HG03460 (cell line): Measurements from ENCODE around the gene LRRC7.

Experiments
- ATAC-seq: cut with Tn5 transposase; IDR thresholded peaks from one replicate; pipeline ENCODE4 v1.9.1; 2021; ENCODE audit not compliant: unreplicated experiment

Gene LRRC7

DNA sequence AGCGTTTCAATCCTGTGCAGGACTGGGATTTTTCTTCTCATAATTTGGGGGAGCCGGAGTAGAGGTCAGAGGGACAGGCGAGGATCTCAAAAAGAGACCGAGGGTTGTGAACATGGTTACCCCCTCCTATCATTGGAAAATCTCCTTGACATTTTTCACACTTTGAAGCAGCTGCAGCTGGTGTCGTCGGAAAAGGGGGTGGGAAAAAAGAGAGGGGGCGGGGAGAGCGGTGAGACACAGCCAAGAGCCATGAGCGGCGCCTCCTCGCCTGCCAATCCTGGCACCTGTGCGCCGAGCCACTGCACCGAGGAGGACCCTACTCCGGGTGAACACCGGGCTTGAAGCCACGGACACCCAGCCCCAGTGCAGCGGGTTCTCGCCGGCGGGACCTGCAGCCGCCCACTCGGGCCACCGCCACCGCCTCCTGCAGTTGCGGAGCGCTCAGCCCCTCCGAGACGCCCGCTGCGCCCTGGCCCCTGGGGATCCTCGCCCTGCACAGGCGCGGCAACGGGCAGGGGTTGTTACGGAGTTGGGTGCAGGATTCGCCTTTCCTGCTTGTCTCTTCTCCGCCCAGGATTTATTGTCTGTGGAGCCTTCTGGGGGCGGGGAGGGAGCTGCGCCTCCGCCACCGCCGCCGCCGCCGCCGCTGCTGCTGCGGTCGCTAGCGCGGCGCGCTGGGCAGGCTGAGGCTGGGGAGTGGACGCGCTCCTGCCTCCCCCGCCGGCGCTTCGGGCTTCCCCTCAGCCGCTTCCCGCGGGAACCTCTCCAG lies at the start of gene LRRC7:
TSS of gene LRRC7 (plus strand) at position 271 of the 769 bp plus-strand sequence. CDS start 718 bp downstream, outside the sequence.
- ATAC-seq = no peak

DNA sequence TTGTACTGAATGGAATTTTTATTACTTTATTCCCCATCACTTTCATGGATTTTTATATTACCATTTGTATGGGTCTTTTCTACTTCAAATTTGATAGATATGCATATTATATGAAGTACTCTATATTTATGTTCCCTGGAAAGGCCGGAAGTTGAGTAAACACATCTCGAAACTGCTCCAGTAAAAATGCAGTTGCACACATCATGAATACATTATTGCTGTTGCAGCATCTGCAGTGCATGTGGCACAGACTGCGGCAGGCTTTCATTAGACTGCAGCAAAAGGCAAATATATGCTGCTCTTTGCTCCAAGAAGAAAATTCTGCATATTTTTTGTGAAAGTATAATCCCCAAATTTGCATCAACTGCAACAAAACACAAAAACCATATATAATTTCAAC lies 48.7 kb upstream of the LRRC7 start:
- ATAC-seq = no peak

DNA sequence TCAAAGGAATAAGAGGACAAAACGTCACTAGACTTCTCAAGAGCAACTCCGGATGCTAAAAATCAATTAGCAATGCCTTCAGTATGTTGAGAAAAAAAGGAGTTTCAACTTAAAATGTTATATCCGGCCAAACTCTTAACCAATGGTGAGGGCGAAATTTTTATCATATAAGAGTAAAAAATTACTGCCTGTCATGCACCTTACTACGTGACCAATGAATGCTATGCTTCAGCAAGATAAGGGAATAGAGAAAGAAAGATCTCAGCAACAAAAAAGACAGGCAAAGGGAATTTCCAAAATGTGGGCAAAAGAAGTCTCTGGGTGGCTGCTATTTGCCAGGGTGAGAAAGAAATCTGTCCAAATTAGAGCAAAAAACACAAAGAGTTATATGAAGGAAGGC lies 47.4 kb upstream of the LRRC7 start:
- ATAC-seq = no peak

DNA sequence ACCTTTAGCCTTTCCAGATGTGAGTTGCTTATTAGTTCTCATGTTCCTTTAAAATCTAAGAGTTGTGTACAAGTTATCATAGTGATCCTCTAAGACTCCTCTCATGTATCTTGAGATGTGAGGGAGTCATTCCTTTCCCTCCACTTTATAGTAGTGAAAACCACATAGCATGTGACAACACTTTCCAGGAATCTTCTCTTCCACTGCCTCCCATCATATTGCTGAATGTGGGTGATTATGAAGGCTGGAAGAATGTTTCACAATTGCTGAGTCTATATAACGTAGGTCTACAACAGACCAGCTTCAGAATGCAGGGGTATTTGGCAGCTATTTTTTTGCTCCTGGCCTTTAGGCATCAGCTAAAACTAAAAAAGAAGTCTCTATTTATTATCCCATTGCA lies 44.7 kb upstream of the LRRC7 start:
- no peak for ATAC-seq

DNA sequence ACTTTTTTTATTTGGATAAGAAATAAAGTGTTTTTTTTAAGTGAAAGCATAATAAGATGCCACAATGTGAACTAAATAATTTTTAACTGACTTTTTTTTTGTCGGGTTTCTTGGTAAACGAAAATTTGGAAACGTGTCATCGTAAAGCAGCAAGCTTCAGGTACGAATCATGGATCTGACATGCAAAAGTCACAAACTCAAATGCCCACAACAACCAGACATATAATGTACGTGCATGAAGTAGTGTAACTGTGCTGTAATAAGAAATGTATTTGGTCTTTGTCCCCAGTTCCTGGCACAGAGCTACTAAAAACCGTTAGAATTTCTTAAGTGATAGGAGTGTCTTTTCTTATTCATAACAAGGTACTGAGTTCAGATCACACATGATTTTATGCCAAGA lies 44.3 kb upstream of the LRRC7 start:
- no peak for ATAC-seq

DNA sequence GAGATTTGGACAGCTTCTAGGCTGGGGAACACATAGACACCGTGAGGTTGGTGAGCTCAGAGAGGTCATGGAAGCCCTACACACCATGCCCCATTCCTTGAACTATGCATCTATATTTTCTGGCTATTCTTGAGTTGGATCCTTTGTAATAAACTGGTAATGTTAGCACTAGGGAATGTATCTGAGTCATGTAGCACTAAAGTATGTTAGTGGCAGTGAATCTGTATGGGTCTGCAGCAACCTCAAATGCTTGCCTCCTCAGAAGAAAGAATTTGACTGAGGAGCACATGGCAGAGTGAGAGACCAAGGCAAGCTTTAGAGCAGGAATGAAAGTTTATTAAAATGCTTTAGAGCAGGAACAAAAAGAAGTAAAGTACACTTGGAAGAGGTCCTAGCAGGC lies 43.7 kb upstream of the LRRC7 start:
- ATAC-seq = no peak

DNA sequence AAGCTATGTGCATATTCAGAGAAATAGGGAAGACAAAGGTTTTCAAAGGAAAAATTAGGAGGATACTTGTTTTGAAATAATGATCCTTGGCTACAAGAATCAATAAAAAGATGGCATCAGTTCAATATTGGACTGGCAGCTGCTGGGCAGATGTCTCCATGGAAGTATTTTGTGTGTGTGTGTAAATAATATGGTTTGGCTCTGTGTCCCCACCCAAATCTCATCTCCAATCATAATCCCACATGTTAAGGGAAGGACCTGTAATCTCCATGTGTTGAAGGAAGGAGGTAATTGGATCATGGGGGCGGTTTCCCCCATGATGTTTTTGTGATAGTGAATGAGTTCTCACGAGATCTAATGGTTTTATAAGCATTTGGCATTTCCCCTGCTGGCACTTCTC lies 40.4 kb upstream of the LRRC7 start:
- no peak for ATAC-seq

DNA sequence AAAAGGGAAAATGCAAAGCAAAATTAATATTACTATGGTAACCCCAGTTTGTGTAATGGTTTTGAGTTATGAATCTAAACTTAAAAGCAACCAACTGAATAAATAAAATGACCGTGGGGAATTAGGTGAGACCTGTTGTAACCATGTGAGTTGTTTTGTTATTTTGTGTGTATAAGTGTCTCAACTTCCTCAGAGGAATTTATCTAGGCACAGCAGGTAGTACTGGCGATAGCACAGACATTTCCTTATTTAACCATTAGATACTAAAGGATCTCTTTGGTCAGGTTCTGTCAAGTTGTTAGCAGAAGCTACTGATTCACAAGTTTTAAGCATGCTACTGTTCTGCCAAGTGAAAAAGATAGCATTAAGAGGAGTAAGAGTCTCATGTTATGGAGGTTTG lies 39.3 kb upstream of the LRRC7 start:
- ATAC-seq = no peak

DNA sequence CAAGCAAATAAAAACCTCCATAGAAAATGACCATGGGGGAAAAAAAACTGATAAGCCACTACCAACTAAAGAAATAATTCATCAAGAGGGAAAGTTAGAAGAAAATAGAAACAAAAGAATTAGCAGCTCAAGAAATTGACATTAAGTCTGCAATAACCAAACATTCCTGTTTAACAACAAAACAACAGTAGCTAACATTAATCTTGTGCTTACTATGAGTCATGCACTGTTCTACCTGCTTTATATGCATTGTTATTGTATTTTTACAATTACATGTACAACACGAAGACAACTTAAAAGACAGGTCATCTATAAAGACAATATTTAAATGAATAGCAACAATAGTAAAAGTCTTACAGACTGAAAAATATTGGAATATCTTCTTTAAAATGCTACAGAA lies 34.4 kb upstream of the LRRC7 start:
- no peak for ATAC-seq

DNA sequence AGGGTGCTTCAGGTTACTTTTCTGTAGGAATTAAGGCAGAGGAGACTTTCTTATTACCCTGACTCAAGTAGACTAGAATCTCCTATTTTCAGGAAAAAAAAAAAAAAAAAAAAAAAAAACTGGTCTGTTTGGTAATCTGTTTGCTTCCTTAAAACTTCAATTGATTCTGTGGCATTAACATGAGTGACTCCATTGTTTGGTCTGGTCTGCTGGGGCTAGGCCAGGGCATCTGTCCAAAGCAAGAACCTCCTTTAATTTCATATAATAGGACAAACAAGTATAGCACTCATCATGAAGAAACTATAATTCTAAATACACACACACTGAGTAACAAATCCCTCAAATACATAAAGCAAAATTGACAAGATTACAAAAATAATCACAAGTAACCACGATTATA lies 32.9 kb upstream of the LRRC7 start:
- ATAC-seq = no peak

DNA sequence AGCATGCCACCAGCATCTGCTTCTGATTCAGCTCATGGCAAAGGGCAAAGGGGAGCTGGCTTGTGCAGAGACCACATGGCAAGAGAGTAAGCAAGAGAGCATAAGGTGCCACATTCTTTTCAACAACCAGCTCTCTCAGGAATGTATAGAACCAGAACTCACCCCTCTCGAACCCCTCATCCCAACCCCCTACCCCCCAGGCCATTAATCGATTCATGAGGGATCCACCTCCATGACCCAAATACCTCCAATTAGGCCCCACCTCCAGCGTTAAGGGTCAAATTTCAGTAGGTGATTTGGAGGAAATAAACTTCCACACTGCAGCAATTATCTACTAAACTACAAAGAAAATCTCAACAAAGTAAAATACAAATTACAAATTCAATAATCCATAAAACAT lies 32.2 kb upstream of the LRRC7 start:
- ATAC-seq = no peak

DNA sequence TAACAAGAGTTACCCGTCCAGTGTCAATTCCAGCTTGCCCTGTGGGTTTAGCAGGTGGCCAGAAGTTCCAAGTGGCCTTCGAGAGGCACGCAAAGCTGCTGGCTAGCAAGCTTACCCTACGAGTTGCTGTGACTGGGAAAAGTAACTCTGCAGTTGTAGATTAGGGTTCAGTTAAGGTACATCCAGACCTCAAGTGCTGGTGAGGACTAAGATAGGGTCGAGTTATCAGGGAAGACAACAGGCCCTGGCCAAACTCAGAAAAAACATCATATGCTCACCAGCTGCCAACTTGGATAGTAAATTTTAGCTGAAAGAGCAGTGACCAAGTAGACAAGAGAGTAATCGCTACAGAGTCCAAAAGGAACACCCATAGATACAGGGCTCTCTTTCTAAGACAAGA lies 27.7 kb upstream of the LRRC7 start:
- ATAC-seq = no peak

DNA sequence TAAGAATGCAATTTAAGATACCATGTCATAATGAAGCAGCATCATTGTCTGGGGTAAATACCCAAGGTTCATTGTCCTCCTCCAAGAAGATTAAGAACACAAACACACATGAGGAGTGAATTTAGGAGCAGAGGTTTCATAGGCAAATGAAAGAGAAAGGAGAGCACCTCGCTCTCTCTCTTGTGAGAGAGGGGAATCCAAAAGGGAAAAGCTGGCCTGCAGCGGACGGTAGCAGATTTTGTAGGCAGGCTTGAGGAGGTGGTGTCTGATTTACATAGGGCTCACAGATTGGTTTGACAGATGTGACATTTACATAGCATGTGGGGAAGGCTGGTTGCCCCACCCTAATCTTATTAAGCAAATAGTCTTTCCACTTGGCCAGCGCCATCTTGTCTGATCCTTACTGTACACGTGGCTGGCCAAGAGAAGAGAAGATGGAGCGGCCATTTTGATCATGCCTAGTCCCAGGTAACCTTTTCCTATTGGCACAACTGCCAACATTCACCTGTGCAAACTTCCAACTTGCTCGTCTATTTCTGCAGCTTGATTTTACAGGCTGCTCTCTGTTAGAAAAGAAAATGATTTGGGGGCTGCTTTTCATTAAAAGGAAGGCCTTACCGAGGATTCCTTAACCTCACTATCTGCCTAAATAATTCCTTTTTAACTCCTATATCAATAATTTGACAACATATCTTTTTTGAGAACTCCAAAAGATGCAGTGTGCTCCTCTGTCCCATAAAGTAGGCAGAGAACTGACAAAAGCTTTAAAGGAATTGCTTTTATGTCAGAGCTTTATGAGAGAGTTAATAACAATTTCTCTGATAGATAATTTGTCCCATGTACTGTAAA lies 16.0 kb upstream of the LRRC7 start:
- ATAC-seq = no peak

DNA sequence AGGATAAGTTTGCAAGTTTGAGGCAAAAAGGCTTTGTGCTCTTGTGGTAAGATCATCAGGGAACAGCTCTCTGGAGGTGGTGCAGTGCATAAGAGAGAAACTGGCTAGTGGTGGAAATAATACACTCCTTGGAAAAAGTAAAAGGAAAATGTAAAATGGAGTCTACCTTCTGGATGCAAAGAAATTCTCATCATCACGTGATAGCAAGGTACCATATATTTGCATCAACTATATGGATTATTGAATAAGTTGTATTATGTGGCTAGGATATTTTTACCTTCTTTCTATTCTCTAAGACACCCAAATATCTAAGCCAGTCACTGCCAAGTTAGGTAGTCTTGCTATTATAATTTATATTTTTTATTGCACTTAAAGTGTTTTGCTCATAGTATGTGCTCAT lies 14.0 kb upstream of the LRRC7 start:
- no peak for ATAC-seq

DNA sequence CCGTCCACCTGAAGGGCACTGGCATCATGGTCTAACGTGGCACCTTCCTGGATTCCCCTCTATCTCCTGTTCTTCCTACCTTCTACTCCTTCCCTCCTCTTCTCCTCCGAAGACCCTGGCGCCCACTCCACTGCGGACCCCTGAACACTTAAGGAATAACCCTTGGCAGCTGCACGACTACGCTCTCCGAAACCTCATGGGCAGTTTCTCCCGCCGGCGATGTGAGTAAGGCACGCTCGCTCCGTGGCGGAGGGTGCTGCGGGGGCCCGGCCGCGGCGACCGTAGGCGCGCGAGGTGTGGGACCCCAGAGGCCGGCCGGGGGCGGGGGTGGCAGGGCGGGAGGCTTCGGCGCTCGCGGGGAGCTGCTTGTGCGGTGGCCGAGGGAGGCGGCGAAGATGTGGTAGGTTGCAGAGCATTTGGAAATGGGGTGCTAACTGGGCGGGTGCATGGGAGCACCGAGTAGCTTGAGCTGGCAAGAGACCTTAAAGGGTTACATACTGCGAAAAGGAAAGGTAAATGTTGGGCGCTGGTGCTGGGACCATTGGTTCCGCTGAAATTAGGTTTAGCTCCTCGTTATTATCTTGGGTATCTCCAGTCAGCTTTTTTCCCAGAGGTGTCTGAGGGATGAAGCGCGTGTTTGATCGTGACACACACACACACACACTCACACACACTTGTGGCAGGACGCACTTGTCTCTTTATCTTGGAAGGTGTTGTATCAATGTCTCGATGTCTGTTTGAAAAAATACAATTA lies 876 bp downstream of the LRRC7 start:
- ATAC-seq = no peak

DNA sequence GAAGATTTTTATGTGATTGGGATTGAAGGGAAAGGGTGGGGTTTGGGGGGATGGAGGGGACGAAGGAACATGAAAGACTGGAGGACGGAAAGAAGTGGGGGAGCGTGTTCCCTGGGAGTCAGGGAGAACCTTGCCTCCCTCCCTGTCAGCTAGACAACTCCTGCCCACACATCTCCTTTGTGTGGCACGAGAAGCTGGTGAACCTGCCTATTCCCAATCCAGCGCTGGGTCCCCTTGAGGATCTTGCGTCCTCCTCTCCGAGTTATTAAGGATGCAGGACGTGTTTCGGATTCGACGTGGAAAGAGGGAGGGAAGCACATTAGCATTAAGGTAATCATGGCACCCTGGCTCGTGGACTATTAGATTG lies 1.4 kb downstream of the LRRC7 start:
- no peak for ATAC-seq

DNA sequence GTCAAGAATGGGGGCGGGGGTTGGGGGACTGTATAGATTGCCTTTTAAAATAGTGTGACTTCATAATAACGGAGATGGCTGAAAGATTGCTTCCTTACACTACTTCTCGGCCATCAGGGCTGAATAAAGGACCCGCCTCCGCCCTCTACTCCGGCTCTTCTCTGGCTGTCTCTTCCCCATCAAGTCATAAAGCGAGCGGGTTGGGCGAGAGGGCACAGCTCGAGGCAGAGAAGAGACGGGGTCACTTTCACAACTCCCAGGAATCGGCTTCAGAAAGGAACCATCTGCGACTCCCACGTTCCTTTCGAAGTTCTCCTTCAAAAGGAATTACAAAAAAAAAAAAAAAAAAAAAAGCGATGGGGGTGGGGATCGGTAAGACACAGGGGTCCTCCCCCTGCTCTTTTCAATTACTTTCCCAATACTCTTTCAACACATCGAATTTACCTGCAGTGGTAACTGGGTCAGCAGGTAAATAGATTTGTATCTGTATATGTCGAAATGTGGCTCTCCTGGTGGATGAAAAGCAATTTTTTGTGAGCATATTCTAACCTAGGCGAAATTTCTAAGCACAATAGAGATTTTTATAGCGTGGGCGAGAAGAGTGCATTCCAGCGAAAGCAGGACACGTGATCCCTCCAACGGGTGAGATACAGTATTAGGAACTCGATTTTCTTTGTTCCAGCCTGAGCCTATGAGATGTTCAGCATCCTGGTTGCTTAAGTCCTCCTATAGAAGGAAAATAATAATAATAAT lies 2.0 kb downstream of the LRRC7 start:
- ATAC-seq = no peak

DNA sequence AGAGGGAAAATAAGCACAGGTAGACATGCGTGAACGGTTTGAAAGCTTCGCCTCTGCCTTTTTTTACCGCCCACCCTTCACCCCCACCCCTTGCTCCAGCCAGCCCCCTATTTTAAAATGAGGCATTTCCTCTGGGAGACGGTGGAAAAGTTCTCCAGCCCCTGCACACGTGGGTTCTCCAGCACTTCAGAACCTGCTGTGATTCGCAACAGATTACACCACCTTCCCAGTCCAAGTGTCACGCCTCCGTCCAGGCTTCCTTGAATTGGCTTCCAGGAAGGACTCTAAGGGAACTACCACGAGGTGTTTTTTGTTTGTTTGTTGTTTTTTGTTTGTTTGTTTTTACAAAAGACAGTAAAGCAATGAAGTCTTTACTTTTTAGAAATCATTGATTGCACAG lies 2.6 kb downstream of the LRRC7 start:
- no peak for ATAC-seq

DNA sequence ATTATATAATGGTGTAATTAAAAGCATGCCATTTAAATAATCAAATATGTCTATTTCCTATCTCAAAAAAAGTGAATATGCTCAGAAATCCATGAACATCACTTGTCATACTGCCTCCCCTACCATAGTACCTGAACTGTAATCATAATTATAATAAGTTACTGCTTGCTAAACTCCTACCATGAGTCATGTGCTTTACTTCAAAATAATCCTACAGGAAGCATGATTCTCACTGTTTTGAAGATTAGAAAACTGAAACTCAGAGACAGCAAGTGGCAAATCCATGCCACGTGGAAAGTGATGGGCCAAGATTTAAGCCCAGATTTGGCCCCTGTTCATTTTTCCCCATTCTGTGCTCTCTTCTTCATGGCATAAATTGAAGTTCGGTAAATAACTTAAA lies 5.2 kb downstream of the LRRC7 start:
- no peak for ATAC-seq

DNA sequence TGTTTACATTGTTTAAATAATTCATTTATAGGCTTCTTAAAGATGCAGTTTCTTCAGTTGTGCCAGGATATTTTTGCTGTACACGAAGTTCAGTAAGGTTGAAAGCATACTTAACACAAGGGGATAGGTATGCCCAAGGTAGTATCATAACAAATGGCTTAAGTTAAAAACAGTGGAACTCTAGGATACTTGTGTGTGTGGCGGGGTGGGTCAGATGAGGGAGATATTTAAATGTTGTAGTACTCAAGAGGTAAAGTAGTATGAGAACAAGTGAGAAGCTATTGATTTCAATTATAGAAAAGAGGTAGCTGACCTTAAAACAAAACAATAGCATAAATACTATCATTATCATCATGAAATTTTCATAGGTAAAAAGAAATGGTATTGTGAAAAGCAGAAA lies 6.2 kb downstream of the LRRC7 start:
- no peak for ATAC-seq

DNA sequence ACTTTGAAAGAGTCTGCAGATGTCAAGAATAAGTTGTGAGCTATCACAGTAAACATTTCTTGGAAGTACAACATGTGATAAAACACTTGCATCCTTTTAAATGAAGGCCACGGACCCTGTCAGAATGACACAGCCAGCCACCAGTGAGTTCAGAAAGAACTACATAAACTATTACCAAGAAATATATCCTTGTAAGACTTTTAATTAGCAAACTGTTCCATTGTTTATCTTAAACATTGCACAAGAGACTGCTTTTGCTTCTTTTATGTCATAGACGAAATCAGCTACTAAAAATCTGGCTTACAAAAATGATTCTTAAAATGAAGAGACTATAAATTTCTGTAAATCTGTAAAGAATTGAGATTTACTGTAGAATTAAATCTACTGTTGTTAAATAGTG lies 17.9 kb downstream of the LRRC7 start:
- ATAC-seq = no peak
